MCF 10A (cell line): Measurements from ENCODE around the gene POP7. TPM values are rescaled to one million over a fixed set of nuclear protein-coding genes. Genes with fewer than 3 reads are reported as not detected.

Experiments
- BruUV-seq: library from RNA; stranded (reverse); fragments of 400-500 nt; replicated peaks from 2 replicates; lab custom pipeline; 2021; lab: Mats Ljungman, UMichigan
- CTCF ChIA-PET: fragments of 300-600 bp; sonication (Branson Sonifier 250); formaldehyde crosslinking; extraction: SDS; loops from one replicate; lab custom pipeline; 2021; ENCODE audit warnings: antibody characterized with exemption, inconsistent platforms; lab: Yijun Ruan, JAX
- POLR2A ChIA-PET: fragments of 300-600, 350-650 bp; sonication (Branson Sonifier 250); formaldehyde crosslinking; extraction: SDS; loops from one replicate; lab custom pipeline; 2020; ENCODE audit warnings: antibody characterized with exemption, inconsistent platforms; lab: Yijun Ruan, JAX
- DNase-seq: peaks from one replicate; pipeline ENCODE4 v3.0.0-alpha.2; 2018; ENCODE audit not compliant: unreplicated experiment
- H3K27ac Mint-ChIP-seq: one replicate; pipeline ENCODE4 v1.8.0; 2022; ENCODE audit warnings: mild to moderate bottlenecking, low read depth, mixed read lengths; ENCODE audit not compliant: unreplicated experiment
- H3K27me3 Mint-ChIP-seq: one replicate; pipeline ENCODE4 v1.8.0; 2022; ENCODE audit warnings: mixed read lengths; ENCODE audit not compliant: insufficient read depth, unreplicated experiment
- H3K36me3 Mint-ChIP-seq: one replicate; pipeline ENCODE4 v1.8.0; 2022; ENCODE audit warnings: mild to moderate bottlenecking, moderate library complexity, mixed read lengths; ENCODE audit not compliant: insufficient read depth, unreplicated experiment
- H3K4me1 Mint-ChIP-seq: one replicate; pipeline ENCODE4 v1.8.0; 2022; ENCODE audit warnings: mixed read lengths; ENCODE audit not compliant: insufficient read depth, unreplicated experiment
- H3K4me3 Mint-ChIP-seq: one replicate; pipeline ENCODE4 v1.8.0; 2022; ENCODE audit warnings: mild to moderate bottlenecking, moderate library complexity, mixed read lengths; ENCODE audit not compliant: unreplicated experiment
- H3K9me3 Mint-ChIP-seq: one replicate; pipeline ENCODE4 v1.8.0; 2022; ENCODE audit warnings: mixed read lengths; ENCODE audit not compliant: unreplicated experiment
- intact Hi-C: fragments of 100-400 bp; cut with micrococcal nuclease; formaldehyde crosslinking; loops from 2 replicates; pipeline ENCODE4 v1.14.1; 2022
- total RNA-seq: library from RNA; stranded (reverse); gene quantifications from 2 replicates; pipeline ENCODE4 v1.2.3, GENCODE V29; 2022
- TF ChIP-seq, protein P1 (sequence below): fragments of 200-600 bp; IDR thresholded peaks from one replicate; pipeline ENCODE4 v1.8.0; 2022; ENCODE audit warnings: antibody characterized with exemption, mild to moderate bottlenecking; ENCODE audit not compliant: unreplicated experiment

The POP7 gene
- total RNA-seq, 1 experiment from 2014 or later: 59.2 TPM

DNA sequence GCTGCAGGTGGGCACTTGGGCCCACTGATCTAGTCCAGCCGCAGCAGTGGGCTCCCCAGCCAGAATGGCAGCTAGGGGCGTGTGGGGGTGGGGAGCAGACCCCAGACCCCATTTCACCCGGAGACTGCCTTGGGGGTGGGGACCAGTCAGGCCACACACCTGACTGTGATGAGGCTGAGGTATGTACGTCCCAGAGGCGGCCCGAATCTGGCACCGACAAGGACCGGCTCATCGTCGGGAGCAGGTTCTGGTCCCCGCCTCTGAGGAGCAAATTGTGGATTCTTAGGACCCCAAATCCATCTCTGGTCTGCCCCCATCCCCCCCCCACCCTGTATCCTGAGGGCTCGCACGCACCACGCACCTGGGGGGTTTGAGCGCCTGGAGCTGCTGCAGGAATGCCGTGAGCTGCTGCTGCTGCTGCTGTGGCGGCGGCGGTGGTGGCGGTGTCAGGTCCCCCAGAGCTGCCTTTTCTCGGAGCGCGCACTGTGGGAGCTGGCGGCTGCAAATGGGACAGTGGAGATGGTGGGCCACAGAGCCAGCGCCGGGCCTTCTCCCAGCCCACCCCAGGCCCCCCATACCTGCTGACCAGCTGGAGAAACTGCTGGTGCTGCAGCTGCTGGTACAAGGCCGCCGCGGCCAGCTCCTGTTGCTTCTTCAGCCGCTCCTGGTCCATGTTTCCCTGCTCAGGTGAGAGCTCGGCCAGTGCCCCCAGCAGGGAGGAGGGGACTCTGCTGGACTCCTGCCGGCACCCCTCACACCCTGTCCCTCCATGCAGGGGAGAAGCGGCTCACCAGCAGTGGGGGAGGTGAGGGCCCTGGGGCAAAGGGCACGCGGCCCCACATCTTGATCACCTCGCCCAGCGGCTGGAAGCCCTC is 22.0 kb upstream of the POP7 start:
- H3K27ac Mint-ChIP-seq: no peak overlapping the region
- ChIA-PET CTCF (interaction anchor here (0.6 to 10.0 kb wide), 3 partner anchors 8 to 120 kb away, joined by 3 to 103 read pairs (median 3); no protein-coding TSS in a partner anchor), POLR2A (interaction anchor here (0.8 to 3.7 kb wide), 3 partner anchors 10 to 192 kb away, joined by 3 to 24 read pairs (median 3); partner anchors contain the start of gene GIGYF1)
- no peaks in the 10 kb centered on the region for H3K9me3 Mint-ChIP-seq
- no peak for DNase-seq
- peaks cover 7% of the 10 kb centered on the region for H3K4me1 Mint-ChIP-seq
- no peaks in the 10 kb centered on the region for H3K27me3 Mint-ChIP-seq
- intact Hi-C loops: no loop called here
- TF ChIP-seq, protein P1, sequence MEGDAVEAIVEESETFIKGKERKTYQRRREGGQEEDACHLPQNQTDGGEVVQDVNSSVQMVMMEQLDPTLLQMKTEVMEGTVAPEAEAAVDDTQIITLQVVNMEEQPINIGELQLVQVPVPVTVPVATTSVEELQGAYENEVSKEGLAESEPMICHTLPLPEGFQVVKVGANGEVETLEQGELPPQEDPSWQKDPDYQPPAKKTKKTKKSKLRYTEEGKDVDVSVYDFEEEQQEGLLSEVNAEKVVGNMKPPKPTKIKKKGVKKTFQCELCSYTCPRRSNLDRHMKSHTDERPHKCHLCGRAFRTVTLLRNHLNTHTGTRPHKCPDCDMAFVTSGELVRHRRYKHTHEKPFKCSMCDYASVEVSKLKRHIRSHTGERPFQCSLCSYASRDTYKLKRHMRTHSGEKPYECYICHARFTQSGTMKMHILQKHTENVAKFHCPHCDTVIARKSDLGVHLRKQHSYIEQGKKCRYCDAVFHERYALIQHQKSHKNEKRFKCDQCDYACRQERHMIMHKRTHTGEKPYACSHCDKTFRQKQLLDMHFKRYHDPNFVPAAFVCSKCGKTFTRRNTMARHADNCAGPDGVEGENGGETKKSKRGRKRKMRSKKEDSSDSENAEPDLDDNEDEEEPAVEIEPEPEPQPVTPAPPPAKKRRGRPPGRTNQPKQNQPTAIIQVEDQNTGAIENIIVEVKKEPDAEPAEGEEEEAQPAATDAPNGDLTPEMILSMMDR: no peak
- peaks cover 59% of the 10 kb centered on the region for H3K36me3 Mint-ChIP-seq
- no peak overlapping the region for H3K4me3 Mint-ChIP-seq
- BruUV-seq: no TSS peak

DNA sequence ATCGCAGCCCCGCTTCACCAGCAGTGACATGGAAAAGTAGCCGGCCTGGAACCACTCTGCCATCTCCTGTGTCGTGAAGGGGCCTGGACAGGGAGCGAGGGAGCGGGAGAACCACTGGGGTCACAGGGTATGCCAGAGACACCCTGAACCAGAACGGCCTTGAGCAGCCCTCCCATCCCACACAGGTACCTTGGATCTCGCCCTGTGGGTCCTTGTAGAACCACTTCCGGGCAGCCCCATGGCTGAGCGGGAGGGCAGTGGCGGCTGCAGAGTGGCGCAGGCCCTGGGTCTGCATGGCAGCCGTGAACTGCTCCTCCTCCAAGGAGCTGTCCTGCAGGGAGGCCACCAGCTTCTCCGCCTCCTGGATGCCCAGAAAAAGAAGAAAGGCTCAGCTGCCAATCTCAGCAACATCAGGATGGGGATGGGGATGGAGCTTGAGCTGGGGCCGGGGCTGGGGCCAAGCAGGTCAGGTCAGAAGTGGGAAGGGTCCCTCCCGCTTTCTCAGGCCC is 21.3 kb upstream of the POP7 start:
- no TSS peak for BruUV-seq
- H3K4me1 Mint-ChIP-seq: peaks cover 7% of the 10 kb centered on the region
- CTCF ChIA-PET: interaction anchor here (0.7 kb wide), 1 partner anchor 120 kb away, joined by 3 read pairs; no protein-coding TSS in a partner anchor
- intact Hi-C loops: no loop called here
- H3K27ac Mint-ChIP-seq: no peak overlapping the region
- no peaks in the 10 kb centered on the region for H3K9me3 Mint-ChIP-seq
- DNase-seq: no peak
- peaks cover 56% of the 10 kb centered on the region for H3K36me3 Mint-ChIP-seq
- TF ChIP-seq, protein P1: no peak
- no peaks in the 10 kb centered on the region for H3K27me3 Mint-ChIP-seq
- H3K4me3 Mint-ChIP-seq: no peak overlapping the region
- POLR2A ChIA-PET: interaction anchor here (0.8 kb wide), 1 partner anchor 191 kb away, joined by 3 read pairs; no protein-coding TSS in a partner anchor

DNA sequence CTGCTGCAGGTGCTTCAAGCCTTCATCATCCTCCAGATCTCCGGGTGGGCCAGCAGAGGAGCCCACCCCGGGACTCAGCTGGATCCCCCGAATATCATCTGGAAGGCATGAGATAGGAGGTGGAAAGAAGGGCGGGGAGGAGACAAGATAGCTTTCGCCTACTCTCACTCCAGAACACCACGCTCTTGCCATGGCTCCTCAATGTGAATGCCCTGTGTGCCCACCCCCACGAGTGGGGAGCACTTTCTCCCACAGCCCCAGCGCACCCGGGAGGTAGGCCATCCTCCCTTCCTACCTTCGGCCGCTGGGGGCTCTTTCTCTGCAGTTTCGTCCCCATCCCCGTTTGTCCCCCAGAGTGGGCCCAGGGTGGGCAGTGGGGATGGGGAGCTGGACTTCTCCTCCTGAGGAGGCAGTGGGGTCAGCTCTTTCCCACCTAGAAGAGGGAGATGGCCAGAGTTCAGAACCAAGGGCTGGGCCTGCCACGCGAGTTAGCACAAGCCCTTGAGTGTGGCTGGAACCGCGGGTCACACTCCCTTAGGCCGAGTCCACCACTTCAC is 20.8 kb upstream of the POP7 start:
- ChIA-PET POLR2A (no interaction called here), CTCF (interaction anchor here (0.7 kb wide), 1 partner anchor 120 kb away, joined by 3 read pairs; no protein-coding TSS in a partner anchor)
- intact Hi-C loops: no loop called here
- H3K36me3 Mint-ChIP-seq: peaks cover 55% of the 10 kb centered on the region
- no peak overlapping the region for H3K27ac Mint-ChIP-seq
- TF ChIP-seq, protein P1: no peak
- no peak overlapping the region for H3K4me3 Mint-ChIP-seq
- H3K4me1 Mint-ChIP-seq: peaks cover 3% of the 10 kb centered on the region
- no peak for DNase-seq
- no TSS peak for BruUV-seq
- no peaks in the 10 kb centered on the region for H3K27me3 Mint-ChIP-seq
- H3K9me3 Mint-ChIP-seq: no peaks in the 10 kb centered on the region
